ENCODE results near the gene STX11. TPM values are rescaled to one million over a fixed set of nuclear protein-coding genes. Genes with fewer than 3 reads are reported as not detected.

STX11 gene
- total and polyA plus RNA-seq, 2 of the 13 experiments (the other 11 are each of a cell fraction or from before 2014, with no cell fraction given): 0.03 TPM; not detected in 1

DNA sequence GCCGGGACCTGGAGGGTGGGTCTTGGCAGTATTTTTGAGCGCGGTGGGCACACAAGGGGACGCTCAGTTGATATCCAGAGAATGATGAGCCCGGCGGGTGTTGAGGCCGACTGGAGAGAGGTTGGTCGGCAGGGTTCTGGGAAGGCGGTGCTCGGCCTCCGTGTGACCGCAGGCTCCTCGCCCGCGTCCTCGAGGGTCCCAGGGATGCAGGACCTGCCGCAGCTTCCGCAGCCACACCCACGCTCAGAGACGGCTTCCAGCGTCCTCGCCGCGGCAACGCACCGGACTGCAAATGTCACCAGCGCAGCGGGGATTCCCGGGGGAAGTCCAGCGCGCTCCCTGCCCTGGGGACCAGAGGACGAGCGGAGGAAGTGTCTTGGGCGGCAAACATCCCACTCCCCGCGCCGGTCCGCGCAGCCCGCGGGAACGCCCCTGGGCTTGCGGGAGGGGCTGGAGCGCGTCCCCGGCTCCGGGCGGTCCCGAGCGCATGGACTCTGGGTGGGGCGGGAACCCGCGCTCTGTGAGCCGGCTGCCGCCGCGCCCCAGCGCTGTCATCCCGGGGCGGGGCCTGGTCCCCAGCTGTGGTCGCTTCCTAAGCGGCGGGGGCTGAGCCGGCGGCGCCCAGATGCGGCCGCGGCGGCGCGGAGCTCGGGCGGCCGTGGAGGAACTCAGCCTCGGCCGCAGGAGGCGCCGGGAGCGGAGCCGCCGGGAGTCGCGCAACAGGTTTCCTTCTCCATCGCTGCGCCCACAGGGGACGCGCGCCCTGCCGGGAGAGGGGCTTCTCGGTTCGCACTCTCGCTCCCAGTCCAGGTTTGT, at the start of gene STX11 (continued):
- TF ChIP-seq ZBTB7A (CRISPR knock-in tag; IDR thresholded peaks at IDR 0.05) (0 out of 2 replicates have a peak, but pooled peaks have one; percentile 43), ATF7-NPFF (CRISPR knock-in tag; IDR thresholded peaks at IDR 0.05; ENCODE audit: low read depth) (no peak), ZNF205 (CRISPR knock-in tag; IDR thresholded peaks at IDR 0.05) (0 out of 2 replicates have a peak, but pooled peaks have one; percentile 37), HIVEP1 (CRISPR knock-in tag; IDR thresholded peaks at IDR 0.05) (peak; percentile 90), ZNF232 (CRISPR knock-in tag; IDR thresholded peaks at IDR 0.05; ENCODE audit: borderline replicate concordance) (no peak), ZNF776 (CRISPR knock-in tag; IDR thresholded peaks at IDR 0.05) (peak; percentile 66; the same call in 1 of the 2 replicates), ZFAT (CRISPR knock-in tag; conservative IDR thresholded peaks at IDR 0.05) (0 out of 2 replicates have a peak, but pooled peaks have one; percentile 44), RFXAP (CRISPR knock-in tag; IDR thresholded peaks at IDR 0.05; ENCODE audit: borderline replicate concordance) (0 out of 2 replicates have a peak, but pooled peaks have one; percentile 33), ARNTL (CRISPR knock-in tag; IDR thresholded peaks at IDR 0.05) (no peak), RELA (CRISPR knock-in tag; IDR thresholded peaks at IDR 0.05) (peak; percentile 87; the same call in 1 of the 2 replicates), YY1 (IDR thresholded peaks at IDR 0.05; ENCODE audit: insufficient read depth, insufficient replicate concordance, low read depth, low read length) (peak; percentile 25), CEBPG (CRISPR knock-in tag; IDR thresholded peaks at IDR 0.05) (no peak), ZNF839 (CRISPR knock-in tag; IDR thresholded peaks at IDR 0.05; ENCODE audit: borderline replicate concordance) (0 out of 2 replicates have a peak, but pooled peaks have one; percentile 56), ZNF44 (CRISPR knock-in tag; IDR thresholded peaks at IDR 0.05) (no peak), RNF2 (conservative IDR thresholded peaks at IDR 0.05; ENCODE audit: low read depth) (peak; percentile 49; the same call in 1 of the 2 replicates), GTF2F1 (IDR thresholded peaks at IDR 0.05; ENCODE audit: low read length) (no peak)
- TF ChIP-seq, protein P1, sequence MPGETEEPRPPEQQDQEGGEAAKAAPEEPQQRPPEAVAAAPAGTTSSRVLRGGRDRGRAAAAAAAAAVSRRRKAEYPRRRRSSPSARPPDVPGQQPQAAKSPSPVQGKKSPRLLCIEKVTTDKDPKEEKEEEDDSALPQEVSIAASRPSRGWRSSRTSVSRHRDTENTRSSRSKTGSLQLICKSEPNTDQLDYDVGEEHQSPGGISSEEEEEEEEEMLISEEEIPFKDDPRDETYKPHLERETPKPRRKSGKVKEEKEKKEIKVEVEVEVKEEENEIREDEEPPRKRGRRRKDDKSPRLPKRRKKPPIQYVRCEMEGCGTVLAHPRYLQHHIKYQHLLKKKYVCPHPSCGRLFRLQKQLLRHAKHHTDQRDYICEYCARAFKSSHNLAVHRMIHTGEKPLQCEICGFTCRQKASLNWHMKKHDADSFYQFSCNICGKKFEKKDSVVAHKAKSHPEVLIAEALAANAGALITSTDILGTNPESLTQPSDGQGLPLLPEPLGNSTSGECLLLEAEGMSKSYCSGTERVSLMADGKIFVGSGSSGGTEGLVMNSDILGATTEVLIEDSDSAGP (CRISPR knock-in tag; IDR thresholded peaks at IDR 0.05; ENCODE audit: borderline replicate concordance): peak; percentile 47; the same call in 1 of the 2 replicates
- TF ChIP-seq, protein P2, sequence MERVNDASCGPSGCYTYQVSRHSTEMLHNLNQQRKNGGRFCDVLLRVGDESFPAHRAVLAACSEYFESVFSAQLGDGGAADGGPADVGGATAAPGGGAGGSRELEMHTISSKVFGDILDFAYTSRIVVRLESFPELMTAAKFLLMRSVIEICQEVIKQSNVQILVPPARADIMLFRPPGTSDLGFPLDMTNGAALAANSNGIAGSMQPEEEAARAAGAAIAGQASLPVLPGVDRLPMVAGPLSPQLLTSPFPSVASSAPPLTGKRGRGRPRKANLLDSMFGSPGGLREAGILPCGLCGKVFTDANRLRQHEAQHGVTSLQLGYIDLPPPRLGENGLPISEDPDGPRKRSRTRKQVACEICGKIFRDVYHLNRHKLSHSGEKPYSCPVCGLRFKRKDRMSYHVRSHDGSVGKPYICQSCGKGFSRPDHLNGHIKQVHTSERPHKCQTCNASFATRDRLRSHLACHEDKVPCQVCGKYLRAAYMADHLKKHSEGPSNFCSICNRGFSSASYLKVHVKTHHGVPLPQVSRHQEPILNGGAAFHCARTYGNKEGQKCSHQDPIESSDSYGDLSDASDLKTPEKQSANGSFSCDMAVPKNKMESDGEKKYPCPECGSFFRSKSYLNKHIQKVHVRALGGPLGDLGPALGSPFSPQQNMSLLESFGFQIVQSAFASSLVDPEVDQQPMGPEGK (CRISPR knock-in tag; IDR thresholded peaks at IDR 0.05): peak; percentile 36; the same call in 1 of the 2 replicates
- TF ChIP-seq, protein P3, sequence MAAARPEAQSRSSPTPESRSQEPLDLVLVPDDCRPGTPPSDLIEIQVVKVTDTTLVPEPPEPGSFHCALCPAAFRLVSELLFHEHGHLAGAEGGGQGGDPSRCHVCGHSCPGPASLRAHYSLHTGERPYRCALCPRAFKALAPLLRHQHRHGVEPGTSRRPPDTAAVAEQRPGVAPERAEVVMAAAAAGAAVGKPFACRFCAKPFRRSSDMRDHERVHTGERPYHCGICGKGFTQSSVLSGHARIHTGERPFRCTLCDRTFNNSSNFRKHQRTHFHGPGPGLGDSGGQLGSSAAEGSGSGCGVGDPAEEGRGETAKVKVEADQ (CRISPR knock-in tag; IDR thresholded peaks at IDR 0.05; ENCODE audit: borderline replicate concordance): 0 out of 2 replicates have a peak, but pooled peaks have one; percentile 40
- TF ChIP-seq, protein P4, sequence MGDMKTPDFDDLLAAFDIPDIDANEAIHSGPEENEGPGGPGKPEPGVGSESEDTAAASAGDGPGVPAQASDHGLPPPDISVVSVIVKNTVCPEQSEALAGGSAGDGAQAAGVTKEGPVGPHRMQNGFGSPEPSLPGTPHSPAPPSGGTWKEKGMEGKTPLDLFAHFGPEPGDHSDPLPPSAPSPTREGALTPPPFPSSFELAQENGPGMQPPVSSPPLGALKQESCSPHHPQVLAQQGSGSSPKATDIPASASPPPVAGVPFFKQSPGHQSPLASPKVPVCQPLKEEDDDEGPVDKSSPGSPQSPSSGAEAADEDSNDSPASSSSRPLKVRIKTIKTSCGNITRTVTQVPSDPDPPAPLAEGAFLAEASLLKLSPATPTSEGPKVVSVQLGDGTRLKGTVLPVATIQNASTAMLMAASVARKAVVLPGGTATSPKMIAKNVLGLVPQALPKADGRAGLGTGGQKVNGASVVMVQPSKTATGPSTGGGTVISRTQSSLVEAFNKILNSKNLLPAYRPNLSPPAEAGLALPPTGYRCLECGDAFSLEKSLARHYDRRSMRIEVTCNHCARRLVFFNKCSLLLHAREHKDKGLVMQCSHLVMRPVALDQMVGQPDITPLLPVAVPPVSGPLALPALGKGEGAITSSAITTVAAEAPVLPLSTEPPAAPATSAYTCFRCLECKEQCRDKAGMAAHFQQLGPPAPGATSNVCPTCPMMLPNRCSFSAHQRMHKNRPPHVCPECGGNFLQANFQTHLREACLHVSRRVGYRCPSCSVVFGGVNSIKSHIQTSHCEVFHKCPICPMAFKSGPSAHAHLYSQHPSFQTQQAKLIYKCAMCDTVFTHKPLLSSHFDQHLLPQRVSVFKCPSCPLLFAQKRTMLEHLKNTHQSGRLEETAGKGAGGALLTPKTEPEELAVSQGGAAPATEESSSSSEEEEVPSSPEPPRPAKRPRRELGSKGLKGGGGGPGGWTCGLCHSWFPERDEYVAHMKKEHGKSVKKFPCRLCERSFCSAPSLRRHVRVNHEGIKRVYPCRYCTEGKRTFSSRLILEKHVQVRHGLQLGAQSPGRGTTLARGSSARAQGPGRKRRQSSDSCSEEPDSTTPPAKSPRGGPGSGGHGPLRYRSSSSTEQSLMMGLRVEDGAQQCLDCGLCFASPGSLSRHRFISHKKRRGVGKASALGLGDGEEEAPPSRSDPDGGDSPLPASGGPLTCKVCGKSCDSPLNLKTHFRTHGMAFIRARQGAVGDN (CRISPR knock-in tag; IDR thresholded peaks at IDR 0.05): peak; percentile 70

All from HepG2 (cell line).